Muscle of leg (tissue), 11 donors: ENCODE data around the gene CFTR. TPM values are rescaled to one million over a fixed set of nuclear protein-coding genes. Genes with fewer than 3 reads are reported as not detected.

Source experiments
- DNase-seq: peaks from one replicate; pipeline ENCODE4 v3.0.0; 2013
- H3K27ac ChIP-seq: one replicate; pipeline ENCODE4 v1.5.1; 2013; ENCODE audit warnings: mild to moderate bottlenecking, low read length, control low read depth
- H3K27me3 ChIP-seq: one replicate; pipeline ENCODE4 v1.6.1; 2013; ENCODE audit warnings: low read length; ENCODE audit not compliant: control insufficient read depth, insufficient read depth
- H3K36me3 ChIP-seq: one replicate; pipeline ENCODE4 v1.6.1; 2013; ENCODE audit warnings: low read length; ENCODE audit not compliant: control insufficient read depth, insufficient read depth
- H3K4me1 ChIP-seq: one replicate; pipeline ENCODE4 v1.6.1; 2013; ENCODE audit warnings: low read length; ENCODE audit not compliant: control insufficient read depth, insufficient read depth
- H3K4me3 ChIP-seq: one replicate; pipeline ENCODE4 v1.5.1; 2013; ENCODE audit warnings: low read length, control low read depth
- H3K9me3 ChIP-seq: replicated peaks from 2 replicates; pipeline ENCODE4 v1.6.1; 2013; ENCODE audit warnings: low read depth, low read length; ENCODE audit not compliant: control insufficient read depth
- WGBS: methylation state at CpG from one replicate; pipeline ENCODE4 v1.1.5; 2013; ENCODE audit warnings: missing lambda C conversion rate; ENCODE audit not compliant: insufficient coverage; 5-methylcytosine and 5-hydroxymethylcytosine counted together
- polyA plus RNA-seq, 8 donors: library from polyadenylated mRNA; unstranded; fragments of 120-200 nt; gene quantifications; one replicate each; pipeline versions ENCODE4 v1.2.1 to v1.2.3, GENCODE V29; 2013; ENCODE audit warnings: inconsistent platforms in 1 of 8, low replicate concordance in 1 of 8; ENCODE audit not compliant: insufficient read length in 8 of 8, insufficient read depth in 1 of 8
- total RNA-seq: library from RNA; stranded (reverse); fragments of 120-200 nt; gene quantifications from one replicate; pipeline ENCODE4 v1.2.4, GENCODE V29; 2013

CFTR gene
- total and polyA plus RNA-seq, 9 donors, result 0.04 to 3.7 (median 0.41) TPM

DNA sequence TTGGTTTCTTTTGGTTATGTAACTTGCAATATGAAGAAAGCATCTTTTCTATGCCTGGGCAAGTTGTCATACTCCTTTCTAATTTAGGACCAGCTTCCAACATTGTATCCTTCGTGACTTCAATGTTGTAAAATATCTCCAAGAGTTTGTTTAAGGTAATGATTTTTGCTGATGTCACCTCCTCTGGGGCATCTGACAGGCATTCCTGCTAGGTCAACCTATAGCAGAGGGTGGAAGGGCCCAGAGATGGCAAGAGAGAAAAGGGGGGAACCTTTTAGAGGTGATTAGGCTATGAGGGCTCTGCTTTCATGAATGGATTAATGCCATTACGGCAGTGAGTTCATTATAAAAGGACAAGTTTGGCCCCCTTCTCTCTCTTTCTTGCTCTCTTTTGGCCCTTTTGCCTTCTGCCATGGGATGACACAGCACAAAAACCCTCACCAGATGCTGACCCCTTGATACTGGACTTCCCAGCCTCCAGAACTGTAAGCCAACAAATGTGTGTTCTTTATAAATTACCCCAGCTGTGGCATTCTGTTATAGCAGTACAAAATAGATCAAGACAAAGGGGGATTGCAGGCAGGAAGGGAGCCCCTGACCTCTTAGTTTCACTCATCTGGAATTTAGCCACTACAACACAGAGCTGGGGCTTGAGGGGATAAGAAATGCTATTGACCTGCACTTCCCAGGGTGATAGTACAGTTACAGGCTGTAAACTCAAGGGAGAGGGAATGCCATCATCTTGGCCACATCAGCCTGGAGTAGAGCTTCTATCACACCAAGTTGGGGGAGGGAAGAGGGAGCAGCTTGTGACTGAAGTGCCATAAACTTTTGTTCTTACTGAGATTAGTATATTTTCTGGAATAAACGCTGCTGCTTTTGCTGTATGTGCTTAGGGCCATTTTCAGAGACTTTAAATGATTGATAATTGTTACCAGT is 195.9 kb downstream of the CFTR start:
- no peak overlapping the region for H3K27ac ChIP-seq
- WGBS, result no CpG with 5 or more reads among the region's 3 CpGs
- no peak overlapping the region for H3K4me3 ChIP-seq
- H3K4me1 ChIP-seq, result no peaks in the 10 kb centered on the region
- no peaks in the 10 kb centered on the region for H3K36me3 ChIP-seq
- no peak for DNase-seq
- no peaks in the 10 kb centered on the region for H3K9me3 ChIP-seq
- no peaks in the 10 kb centered on the region for H3K27me3 ChIP-seq

DNA sequence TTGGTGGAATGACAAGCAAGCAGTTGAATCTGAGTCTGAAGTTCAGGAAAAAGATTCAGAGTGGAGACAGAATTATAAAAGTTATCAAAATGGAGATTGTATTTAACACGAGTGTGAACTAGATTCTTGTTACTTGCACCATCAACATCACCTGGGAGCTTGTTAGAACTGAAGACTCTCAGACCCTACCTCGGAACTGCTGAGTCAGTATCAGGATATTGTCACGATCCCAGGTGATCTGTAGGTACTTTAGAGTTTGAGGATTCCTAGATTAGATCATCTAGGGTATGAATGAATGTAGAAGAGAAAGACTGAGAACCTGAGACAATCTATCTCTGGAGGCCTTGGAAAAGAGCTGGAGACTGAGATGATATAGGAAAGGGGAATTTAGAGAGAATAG is 199.3 kb downstream of the CFTR start:
- H3K27ac ChIP-seq, result no peak overlapping the region
- no peaks in the 10 kb centered on the region for H3K36me3 ChIP-seq
- no peak overlapping the region for H3K4me3 ChIP-seq
- H3K4me1 ChIP-seq, result no peaks in the 10 kb centered on the region
- no peak for DNase-seq
- WGBS, result 100% methylated on average over 2 of the region's 3 CpGs
- no peaks in the 10 kb centered on the region for H3K27me3 ChIP-seq
- H3K9me3 ChIP-seq, result no peaks in the 10 kb centered on the region

DNA sequence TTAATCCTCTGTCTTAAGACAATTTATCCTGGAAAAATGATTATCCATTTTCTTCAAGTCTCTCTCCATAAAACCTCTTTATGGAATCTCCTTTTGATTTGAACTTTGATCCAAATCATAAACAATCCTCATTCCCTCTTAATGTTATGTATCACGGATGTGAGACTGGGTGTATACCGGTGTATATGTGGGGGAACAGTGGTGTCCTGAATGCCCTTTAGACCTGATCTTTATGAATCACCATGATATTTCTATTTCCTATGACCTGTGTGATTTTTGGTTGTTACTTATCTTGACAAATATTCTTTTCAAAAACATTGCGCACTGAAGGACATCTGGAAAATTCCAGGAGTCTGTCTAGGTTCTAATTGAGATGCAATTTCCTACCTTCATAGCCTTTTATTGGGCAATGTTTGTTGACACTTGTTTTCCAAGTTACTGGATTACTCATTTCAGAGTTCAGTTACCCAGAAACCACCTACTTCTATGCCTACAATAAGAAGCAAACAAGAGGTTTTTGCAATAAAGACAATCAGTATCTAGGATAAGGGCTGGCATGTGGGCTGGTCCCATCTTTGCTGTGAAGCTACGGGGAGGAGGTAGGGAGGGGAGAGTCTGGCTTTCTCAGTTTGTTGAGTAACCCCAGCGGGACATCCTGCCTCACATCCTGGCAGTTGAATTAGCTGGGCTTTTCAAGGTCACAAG is 203.0 kb downstream of the CFTR start:
- Histone ChIP-seq H3K27me3 (no peaks in the 10 kb centered on the region), H3K4me3 (no peak overlapping the region), H3K4me1 (no peaks in the 10 kb centered on the region), H3K9me3 (no peaks in the 10 kb centered on the region), H3K27ac (no peak overlapping the region), H3K36me3 (no peaks in the 10 kb centered on the region)
- no peak for DNase-seq
- WGBS, result no CpG with 5 or more reads among the region's 5 CpGs

DNA sequence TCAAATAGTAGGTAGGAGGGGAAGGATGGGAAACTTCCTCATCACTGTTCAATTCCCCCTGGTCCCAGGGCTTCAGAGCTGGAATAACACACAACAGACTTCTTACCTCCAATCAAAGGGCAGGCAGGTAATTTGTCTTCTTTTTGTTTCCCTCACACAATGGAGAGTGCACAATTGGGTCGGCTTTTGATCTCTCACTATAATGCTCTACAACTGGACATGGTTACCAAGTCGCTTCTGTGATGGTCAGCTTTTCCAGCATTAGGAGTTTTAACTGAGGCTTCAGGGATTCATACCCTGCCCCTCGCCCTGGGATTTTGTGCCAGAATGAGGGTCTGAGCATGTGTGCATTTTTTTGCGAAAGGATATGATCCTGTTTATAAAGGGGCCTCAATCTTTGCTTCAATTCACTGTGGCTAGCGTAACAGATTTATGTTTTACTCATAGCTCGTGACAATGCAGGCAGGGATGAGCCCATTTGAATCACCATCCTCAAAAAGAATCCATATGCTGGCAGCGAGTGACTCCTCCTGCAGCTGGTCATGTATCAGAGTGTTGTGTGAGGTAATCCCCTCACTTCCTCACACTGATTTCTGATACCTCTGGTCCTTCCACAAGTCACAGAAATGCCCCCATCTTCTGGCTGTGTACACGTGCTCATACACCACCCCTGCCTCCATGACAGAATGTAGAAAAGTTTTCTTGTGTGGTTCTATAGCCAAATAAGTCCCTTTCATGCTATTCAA is 203.8 kb downstream of the CFTR start:
- no peak for DNase-seq
- no peaks in the 10 kb centered on the region for H3K27me3 ChIP-seq
- no peak overlapping the region for H3K4me3 ChIP-seq
- 77% methylated on average over 2 of the region's 8 CpGs for WGBS
- no peaks in the 10 kb centered on the region for H3K4me1 ChIP-seq
- H3K9me3 ChIP-seq, result no peaks in the 10 kb centered on the region
- H3K36me3 ChIP-seq, result no peaks in the 10 kb centered on the region
- H3K27ac ChIP-seq, result no peak overlapping the region

DNA sequence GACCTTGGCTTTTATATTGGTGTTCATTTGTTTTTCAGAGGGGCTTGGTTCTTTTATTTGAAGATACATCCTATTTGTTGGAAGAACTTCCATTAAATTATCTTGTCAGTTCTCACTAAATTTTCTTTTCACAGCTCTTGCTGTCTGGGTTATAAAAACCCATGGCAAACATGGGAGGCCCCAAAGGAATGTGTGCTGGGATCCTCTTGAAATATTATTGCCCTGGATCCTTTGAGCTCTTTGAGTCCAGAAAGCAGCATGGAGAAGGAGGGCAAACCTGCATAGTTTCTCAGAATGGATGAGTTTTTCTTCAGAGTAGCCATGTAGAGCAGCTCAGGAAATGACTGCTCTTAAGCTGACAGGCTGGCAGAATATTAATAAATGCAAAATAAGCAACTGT is 206.0 kb downstream of the CFTR start:
- Histone ChIP-seq H3K4me3 (no peak overlapping the region), H3K9me3 (no peaks in the 10 kb centered on the region), H3K4me1 (no peaks in the 10 kb centered on the region), H3K36me3 (no peaks in the 10 kb centered on the region), H3K27me3 (no peaks in the 10 kb centered on the region), H3K27ac (no peak overlapping the region)
- DNase-seq, result no peak

DNA sequence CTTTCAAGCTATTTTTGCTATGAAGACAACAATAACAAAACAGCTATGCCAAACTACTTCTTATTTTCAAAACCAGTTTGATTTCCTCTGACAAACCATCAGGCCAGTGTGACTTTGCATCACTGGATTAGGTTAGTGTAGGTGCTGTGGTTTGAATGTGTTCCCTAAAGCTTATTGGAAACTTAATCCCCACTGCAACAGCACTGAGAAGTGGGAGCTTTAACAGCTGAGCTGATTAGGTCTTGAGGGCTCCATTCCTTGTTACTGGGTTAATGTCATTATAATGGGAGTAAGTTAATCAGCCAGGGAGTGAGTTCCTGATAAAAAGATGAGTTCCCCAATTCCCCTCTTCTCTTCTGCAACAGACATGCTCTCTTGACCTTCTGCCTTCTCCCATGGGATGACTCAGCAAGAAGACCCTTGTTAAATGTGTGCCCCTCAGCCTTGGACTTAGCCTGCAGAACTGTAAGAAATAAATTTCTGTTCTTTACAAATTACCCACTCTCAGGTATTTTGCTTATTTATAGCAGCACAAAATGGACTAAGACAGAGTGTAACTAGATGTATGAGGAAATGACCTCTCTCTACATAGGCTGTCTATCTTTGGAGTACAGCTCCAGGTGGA is 206.6 kb downstream of the CFTR start:
- Histone ChIP-seq H3K4me1 (no peaks in the 10 kb centered on the region), H3K27ac (no peak overlapping the region), H3K27me3 (no peaks in the 10 kb centered on the region), H3K4me3 (no peak overlapping the region), H3K36me3 (no peaks in the 10 kb centered on the region), H3K9me3 (no peaks in the 10 kb centered on the region)
- no peak for DNase-seq

DNA sequence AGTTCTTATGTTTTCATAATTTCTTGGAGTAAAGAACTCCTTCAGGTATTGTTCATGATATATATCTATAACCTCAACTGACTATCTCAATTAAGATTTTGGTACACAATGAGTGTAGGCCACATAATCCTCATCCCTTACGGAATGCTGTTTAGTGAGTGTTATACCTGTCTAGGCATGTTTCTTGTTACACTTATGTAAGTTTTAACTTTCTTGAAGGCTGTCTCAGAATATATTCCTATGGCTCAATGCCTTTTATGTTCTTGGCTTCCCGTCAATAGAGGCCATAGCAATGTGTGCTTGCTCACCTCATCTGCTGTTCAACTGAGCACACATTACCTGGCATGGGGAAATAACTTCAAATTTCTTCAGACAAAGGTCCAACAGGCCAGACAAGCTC is 208.3 kb downstream of the CFTR start:
- DNase-seq, result no peak
- Histone ChIP-seq H3K9me3 (no peaks in the 10 kb centered on the region), H3K27ac (no peak overlapping the region), H3K27me3 (no peaks in the 10 kb centered on the region), H3K36me3 (no peaks in the 10 kb centered on the region), H3K4me3 (no peak overlapping the region), H3K4me1 (no peaks in the 10 kb centered on the region)
- 78% methylated on average over 1 of the region's 2 CpGs for WGBS

DNA sequence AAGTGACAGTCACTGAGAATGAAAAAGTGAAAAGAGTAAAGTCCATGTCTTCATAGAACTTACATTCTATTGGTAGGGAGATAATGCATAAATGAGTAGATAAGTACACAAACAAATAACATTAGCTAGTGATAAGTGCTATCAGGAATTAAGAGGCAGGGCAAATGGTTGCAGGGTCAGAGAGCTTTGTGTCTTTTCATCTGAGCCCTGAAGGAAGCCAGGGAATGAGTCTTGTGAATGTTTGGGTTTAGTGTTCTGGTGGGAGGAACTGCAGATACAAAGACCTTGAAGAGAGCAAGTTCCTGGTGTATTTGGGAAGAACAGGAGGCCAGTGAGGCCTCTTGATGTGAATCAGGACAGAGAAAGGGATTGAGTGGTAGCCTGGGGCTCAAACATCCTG is 209.6 kb downstream of the CFTR start:
- H3K27me3 ChIP-seq, result no peaks in the 10 kb centered on the region
- DNase-seq, result no peak
- H3K4me1 ChIP-seq, result no peaks in the 10 kb centered on the region
- H3K9me3 ChIP-seq, result no peaks in the 10 kb centered on the region
- H3K4me3 ChIP-seq, result no peak overlapping the region
- H3K27ac ChIP-seq, result no peak overlapping the region
- H3K36me3 ChIP-seq, result no peaks in the 10 kb centered on the region

DNA sequence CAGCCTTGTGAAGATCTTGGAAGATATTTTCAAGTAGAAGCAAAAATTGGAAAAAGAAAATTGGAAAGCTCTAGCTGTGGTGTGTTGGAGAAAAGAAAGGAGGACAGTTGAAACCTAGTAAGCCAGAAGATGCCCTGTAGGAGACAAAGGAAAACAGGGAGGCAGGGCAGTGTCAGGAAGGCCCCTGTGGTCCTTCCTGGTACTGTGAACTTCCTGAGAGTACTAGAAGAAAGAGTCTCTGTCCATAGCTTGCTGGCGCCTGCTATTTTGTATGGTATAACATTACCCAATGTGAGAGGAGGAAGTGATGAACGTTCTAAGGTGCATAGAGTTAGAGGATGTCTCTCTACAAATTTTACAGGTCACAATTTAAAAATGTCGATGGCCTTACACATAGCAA is 210.3 kb downstream of the CFTR start:
- DNase-seq, result no peak
- no CpG with 5 or more reads among the region's 3 CpGs for WGBS
- no peaks in the 10 kb centered on the region for H3K36me3 ChIP-seq
- no peak overlapping the region for H3K4me3 ChIP-seq
- H3K27ac ChIP-seq, result no peak overlapping the region
- no peaks in the 10 kb centered on the region for H3K27me3 ChIP-seq
- H3K9me3 ChIP-seq, result no peaks in the 10 kb centered on the region
- no peaks in the 10 kb centered on the region for H3K4me1 ChIP-seq

DNA sequence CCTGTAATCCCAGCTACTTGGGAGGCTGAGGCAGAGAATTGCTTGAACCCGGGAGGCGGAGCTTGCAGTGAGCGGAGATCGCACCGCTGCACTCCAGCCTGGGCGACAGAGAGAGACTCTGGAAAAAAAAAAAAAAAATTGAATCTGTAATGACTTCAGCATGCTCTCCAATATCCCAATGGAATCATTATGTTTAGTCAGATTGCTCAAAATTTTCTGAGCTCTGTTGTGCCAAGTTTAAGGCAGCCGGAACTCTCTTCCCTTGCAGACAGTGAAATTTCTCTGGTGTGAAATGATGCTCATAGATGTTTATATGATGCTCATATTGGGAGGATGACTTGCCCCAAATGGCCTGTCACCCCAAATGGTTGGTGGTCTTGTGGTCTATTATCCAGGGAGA is 212.5 kb downstream of the CFTR start:
- 66% methylated on average over 3 of the region's 7 CpGs for WGBS
- Histone ChIP-seq H3K36me3 (no peaks in the 10 kb centered on the region), H3K9me3 (no peaks in the 10 kb centered on the region), H3K27me3 (no peaks in the 10 kb centered on the region), H3K4me3 (no peak overlapping the region), H3K4me1 (no peaks in the 10 kb centered on the region), H3K27ac (no peak overlapping the region)
- DNase-seq, result peak; percentile 61
